HEK293T (cell line): ENCODE data around the gene PERCC1.

Experiments used
- CTCF ChIA-PET: fragments of 350-600 bp; formaldehyde crosslinking; extraction: SDS; loops from one replicate; lab custom pipeline; 2021; ENCODE audit warnings: antibody characterized with exemption, inconsistent platforms; lab: Yijun Ruan, JAX
- POLR2A ChIA-PET: fragments of 350-600 bp; formaldehyde crosslinking; extraction: SDS; loops from one replicate; lab custom pipeline; 2020; ENCODE audit warnings: antibody characterized with exemption, inconsistent platforms; lab: Yijun Ruan, JAX
- DNase-seq: peaks from one replicate; pipeline ENCODE4 v3.0.0; 2012; ENCODE audit warnings: mixed read lengths; ENCODE audit errors: extremely low spot score
- PKNOX1 ChIP-seq: fragments of 450-650 bp; IDR thresholded peaks from 2 replicates; pipeline ENCODE4 v1.6.1; 2016
- SP1 ChIP-seq: fragments of 450-650 bp; IDR thresholded peaks from 2 replicates; pipeline ENCODE4 v1.6.1; 2017

The PERCC1 gene

GRCh38 chr16:1481906-1482835 is 51.3 kb downstream of the PERCC1 start:
- no peak for DNase-seq
- ChIA-PET CTCF (no interaction called here), POLR2A (interaction anchor here (1.1 kb wide), 1 partner anchor 11 kb away, joined by 3 read pairs; the partner anchor contains the start of gene TELO2)
- no peak for TF ChIP-seq PKNOX1
- no peak for TF ChIP-seq SP1
